Gastroesophageal sphincter (tissue), 3 donors: Measurements from ENCODE around the gene STUM.

ENCODE experiments used
- CTCF ChIP-seq, 4 experiments: fragments of 200-600 bp in 2 of 4; fragments of 450-650 bp in 2 of 4; sonication (generic) in 1 of 4; IDR thresholded peaks; one replicate each; pipeline ENCODE4 v1.5.1; 2017 to 2019; ENCODE audit warnings: antibody characterized with exemption in 4 of 4, mild to moderate bottlenecking in 2 of 4, moderate library complexity in 2 of 4
- POLR2AphosphoS5 ChIP-seq: sonication (generic); formaldehyde crosslinking; IDR thresholded peaks from one replicate; pipeline ENCODE4 v1.6.1; 2017; ENCODE audit warnings: antibody characterized with exemption

GRCh38 chr1:226642421-226642820 lies 93.9 kb downstream of the STUM start:
- TF ChIP-seq CTCF (IDR thresholded peaks at IDR 0.05): no peak
- no peak for TF ChIP-seq POLR2AphosphoS5
